ENCODE results near the gene TRAF6. TPM values are rescaled to one million over a fixed set of nuclear protein-coding genes. Genes with fewer than 3 reads are reported as not detected.

TRAF6 gene
- total RNA-seq, 1 experiment from 2014 or later = 6.6 TPM

GRCh38 chr11:36467916-36468315 lies 42.2 kb downstream of the TRAF6 start:
- no peak for DNase-seq (ENCODE audit: low spot score)
- Mint-ChIP-seq H3K9me3 (no peaks in the 10 kb centered on the region), H3K4me3 (no peak overlapping the region), H3K27ac (no peak overlapping the region), H3K4me1 (peaks cover 10% of the 10 kb centered on the region; the same call in 1 of the 2 replicates), H3K36me3 (no peaks in the 10 kb centered on the region; the same call in 1 of the 2 replicates), H3K27me3 (ENCODE audit: low read depth) (peaks cover 3% of the 10 kb centered on the region; the same call in 1 of the 2 replicates)
- CTCF ChIA-PET = interaction anchor here (0.6 to 3.6 kb wide), 14 partner anchors 8 to 1039 kb away, joined by 3 to 32 read pairs (median 6); no protein-coding TSS in a partner anchor
- no peak for TF ChIP-seq IRF1 (CRISPR knock-in tag; IDR thresholded peaks at IDR 0.05)
- no peak for TF ChIP-seq CREB1 (CRISPR knock-in tag; IDR thresholded peaks at IDR 0.05)
- TF ChIP-seq ZNF219 (CRISPR knock-in tag; IDR thresholded peaks at IDR 0.05; ENCODE audit: borderline replicate concordance) = no peak
- no peak for TF ChIP-seq CBFB (CRISPR knock-in tag; IDR thresholded peaks at IDR 0.05; ENCODE audit: low read depth)
- TF ChIP-seq NFE2L1 (CRISPR knock-in tag; IDR thresholded peaks at IDR 0.05) = no peak
- TF ChIP-seq E2F5 (CRISPR knock-in tag; IDR thresholded peaks at IDR 0.05) = no peak
- no peak for TF ChIP-seq ARID4B (CRISPR knock-in tag; IDR thresholded peaks at IDR 0.05; ENCODE audit: borderline replicate concordance)
- no peak for TF ChIP-seq CDX4 (CRISPR knock-in tag; IDR thresholded peaks at IDR 0.05; ENCODE audit: borderline replicate concordance)
- POLR2A ChIA-PET = interaction anchor here (1.1 kb wide), 1 partner anchor 92 kb away, joined by 3 read pairs; no protein-coding TSS in a partner anchor
- no peak; the same call in 1 of the 2 replicates for ATAC-seq

- H3K9me3 Mint-ChIP-seq = no peaks in the 10 kb centered on the region
- CTCF ChIA-PET = interaction anchor here (0.8 to 2.9 kb wide), 5 partner anchors 26 to 645 kb away, joined by 3 to 21 read pairs (median 9); no protein-coding TSS in a partner anchor
- POLR2A ChIA-PET = no interaction called here
- DNase-seq (ENCODE audit: low spot score) (no peak), ATAC-seq (no peak)
- peaks cover 3% of the 10 kb centered on the region; the same call in 1 of the 2 replicates for H3K27me3 Mint-ChIP-seq (ENCODE audit: low read depth)
- TF ChIP-seq CREB1 (CRISPR knock-in tag; IDR thresholded peaks at IDR 0.05) = no peak
- TF ChIP-seq MLX (CRISPR knock-in tag; IDR thresholded peaks at IDR 0.05) = no peak
- TF ChIP-seq TEAD4 (CRISPR knock-in tag; IDR thresholded peaks at IDR 0.05) = no peak
- TF ChIP-seq ZNF219 (CRISPR knock-in tag; IDR thresholded peaks at IDR 0.05; ENCODE audit: borderline replicate concordance) = no peak
- no peak for TF ChIP-seq ZNF121 (CRISPR knock-in tag; IDR thresholded peaks at IDR 0.05)
- TF ChIP-seq CTCF (IDR thresholded peaks at IDR 0.05) = no peak
- TF ChIP-seq ZNF416 (CRISPR knock-in tag; IDR thresholded peaks at IDR 0.05) = no peak
- TF ChIP-seq E2F1 (CRISPR knock-in tag; IDR thresholded peaks at IDR 0.05) = no peak
- TF ChIP-seq NR2C2 (CRISPR knock-in tag; IDR thresholded peaks at IDR 0.05) = no peak
- TF ChIP-seq GRHL2 (CRISPR knock-in tag; IDR thresholded peaks at IDR 0.05; ENCODE audit: insufficient replicate concordance, severe bottlenecking) = no peak
- no peak for TF ChIP-seq RELA (CRISPR knock-in tag; IDR thresholded peaks at IDR 0.05; ENCODE audit: borderline replicate concordance)
- H3K36me3 Mint-ChIP-seq = no peaks in the 10 kb centered on the region; the same call in 1 of the 2 replicates
- peaks cover 10% of the 10 kb centered on the region; the same call in 1 of the 2 replicates for H3K4me1 Mint-ChIP-seq
- H3K4me3 Mint-ChIP-seq = no peak overlapping the region
- H3K27ac Mint-ChIP-seq = no peak overlapping the region
These were observed 43.1 kb downstream of the TRAF6 start for GRCh38 chr11:36467012-36467411.
